ENCODE measurements around the gene LSM2.

LSM2 gene

DNA sequence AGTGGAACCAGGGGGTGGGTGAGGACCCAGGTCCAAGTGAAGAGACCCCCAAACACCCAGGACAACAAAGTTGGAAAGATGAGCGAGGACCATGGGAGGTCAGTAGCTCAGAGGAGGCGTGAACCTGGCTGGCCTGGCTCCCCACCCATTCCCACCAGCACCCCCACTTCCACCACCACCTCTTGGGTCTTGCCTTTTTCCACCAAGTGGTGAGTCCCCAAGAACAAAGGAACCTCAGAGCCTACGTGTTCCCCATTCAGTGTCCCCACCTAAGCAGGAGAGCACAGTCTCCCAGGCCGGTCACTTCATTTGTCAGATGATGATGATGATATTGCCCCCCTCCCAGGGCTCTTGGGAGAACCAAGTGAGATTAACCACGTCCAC lies 29.1 kb downstream of the LSM2 start:
- DNase-seq (ENCODE audit: low read depth in 1 of 2, low spot score in 1 of 2): no peak

- peak; percentile 35 to 70 for DNase-seq (ENCODE audit: low read depth in 1 of 2, low spot score in 1 of 2)
These were observed 29.6 kb downstream of the LSM2 start, which contains the start of gene VWA7 for GRCh38 chr6:31776989-31777666. VWA7 (minus strand) TSS chr6:31777328; CDS start chr6:31776779, 549 bp downstream.

GRCh38 chr6:31776485-31776988 lies 30.2 kb downstream of the LSM2 start:
- DNase-seq (ENCODE audit: low read depth in 1 of 2, low spot score in 1 of 2): no peak

GRCh38 chr6:31775633-31776484 lies 30.9 kb downstream of the LSM2 start:
- no peak for DNase-seq (ENCODE audit: low read depth in 1 of 2, low spot score in 1 of 2)

GRCh38 chr6:31775184-31775583 lies 31.6 kb downstream of the LSM2 start:
- DNase-seq (ENCODE audit: low read depth in 1 of 2, low spot score in 1 of 2): no peak

DNA sequence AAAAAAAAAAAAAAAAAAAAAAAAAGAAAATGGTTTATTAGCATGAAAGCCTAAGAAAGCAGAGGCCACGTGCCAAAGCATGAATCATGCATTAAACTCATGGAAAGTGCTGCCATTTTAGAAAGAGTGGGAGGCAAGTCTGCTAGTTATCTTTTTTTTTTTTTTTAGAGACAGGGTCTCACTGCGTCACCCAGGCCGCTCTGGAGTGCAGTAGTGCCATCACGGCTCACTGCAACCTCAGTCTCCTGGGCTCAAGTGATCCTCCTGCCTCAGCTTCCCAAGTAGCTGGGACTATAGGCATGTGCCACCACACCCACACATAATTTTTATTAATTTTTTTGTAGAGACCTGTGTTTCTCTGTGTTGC lies 34.8 kb downstream of the LSM2 start:
- DNase-seq (ENCODE audit: low read depth in 1 of 2, low spot score in 1 of 2): no peak

- DNase-seq (ENCODE audit: low read depth in 1 of 2, low spot score in 1 of 2): no peak
These were observed 35.9 kb downstream of the LSM2 start for GRCh38 chr6:31770860-31771259.

- peak; percentile 62 to 65 for DNase-seq (ENCODE audit: low read depth in 1 of 2, low spot score in 1 of 2)
These were observed 36.9 kb downstream of the LSM2 start for GRCh38 chr6:31769684-31770371.

- no peak for DNase-seq (ENCODE audit: low read depth in 1 of 2, low spot score in 1 of 2)
These were observed 38.2 kb downstream of the LSM2 start for GRCh38 chr6:31768363-31769257.

DNA sequence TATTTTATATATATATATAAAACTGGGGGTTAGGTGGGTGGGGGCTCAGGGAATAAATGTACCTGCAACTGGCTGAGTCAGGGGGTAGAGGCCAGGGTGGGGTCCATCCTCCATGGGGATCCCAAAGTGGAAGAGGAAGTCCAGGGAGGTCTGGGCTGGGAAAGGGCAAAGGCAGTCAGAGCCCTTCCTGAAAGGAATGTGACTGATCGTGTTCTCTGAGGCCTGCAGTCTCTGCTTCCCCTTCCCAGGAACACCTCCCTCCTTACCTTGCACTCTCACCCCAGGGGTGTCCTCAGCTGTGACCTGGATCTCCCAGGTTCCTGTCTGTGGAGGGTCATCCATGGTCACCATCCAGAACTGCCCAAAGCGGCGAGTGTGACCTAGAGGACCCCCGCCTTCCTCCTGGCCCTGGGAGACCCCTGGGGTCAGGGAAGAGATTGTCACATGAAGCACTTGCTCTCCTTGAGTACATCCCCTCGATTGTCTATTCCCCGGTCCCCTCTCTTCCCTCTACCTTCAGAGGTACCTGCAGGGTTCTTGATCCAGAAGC lies 39.6 kb downstream of the LSM2 start:
- no peak for DNase-seq (ENCODE audit: low read depth in 1 of 2, low spot score in 1 of 2)

DNA sequence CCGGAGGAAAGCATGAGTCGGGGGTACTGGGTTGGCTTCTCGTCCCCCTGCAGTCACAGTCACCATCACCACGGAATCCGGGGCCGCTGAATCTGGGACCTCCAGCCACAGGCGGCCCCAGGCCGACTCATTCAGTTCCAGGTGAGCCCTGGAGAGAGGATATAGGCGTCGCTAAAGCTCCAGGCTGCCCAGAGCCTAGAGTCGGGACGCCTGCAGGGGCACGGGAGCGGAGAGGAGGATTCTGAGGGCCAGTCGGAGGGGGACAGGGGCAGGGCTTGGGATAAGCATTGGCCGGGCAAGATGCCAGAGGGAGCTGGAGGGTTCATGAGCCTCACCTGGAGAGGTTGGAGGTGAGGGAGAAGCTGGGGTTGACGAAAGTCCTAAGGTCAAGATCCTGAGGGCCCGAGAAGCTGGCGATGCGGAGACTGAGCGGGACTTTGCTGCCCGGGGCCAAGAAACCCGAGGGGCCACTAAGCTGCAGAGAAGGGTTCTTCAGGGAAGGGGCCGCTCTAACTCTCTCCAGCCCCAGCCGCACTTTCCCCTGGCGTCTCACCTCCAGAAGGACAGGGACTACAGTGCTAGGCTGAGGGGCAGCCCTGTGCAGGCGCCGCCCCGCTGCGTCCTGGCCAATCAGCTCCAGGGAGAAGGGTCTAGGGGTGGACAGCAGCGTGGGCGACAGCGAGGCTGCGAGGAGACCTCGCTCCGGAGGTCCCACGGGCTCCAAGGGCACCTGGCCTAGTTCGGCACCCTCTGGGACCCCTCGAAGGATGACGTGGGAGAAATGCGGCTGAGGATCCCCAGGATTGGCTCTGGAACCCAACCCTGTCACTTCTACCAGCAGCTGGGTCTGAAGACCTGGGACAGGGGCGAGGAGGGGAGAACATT lies 40.6 kb downstream of the LSM2 start:
- no peak for DNase-seq (ENCODE audit: low read depth in 1 of 2, low spot score in 1 of 2)

GRCh38 chr6:31765559-31765909 lies 41.2 kb downstream of the LSM2 start:
- no peak for DNase-seq (ENCODE audit: low read depth in 1 of 2, low spot score in 1 of 2)

- no peak for DNase-seq (ENCODE audit: low read depth in 1 of 2, low spot score in 1 of 2)
These were observed 42.6 kb downstream of the LSM2 start for GRCh38 chr6:31764198-31764597.

- no peak for DNase-seq (ENCODE audit: low read depth in 1 of 2, low spot score in 1 of 2)
These were observed 43.2 kb downstream of the LSM2 start for GRCh38 chr6:31763619-31763940.

DNA sequence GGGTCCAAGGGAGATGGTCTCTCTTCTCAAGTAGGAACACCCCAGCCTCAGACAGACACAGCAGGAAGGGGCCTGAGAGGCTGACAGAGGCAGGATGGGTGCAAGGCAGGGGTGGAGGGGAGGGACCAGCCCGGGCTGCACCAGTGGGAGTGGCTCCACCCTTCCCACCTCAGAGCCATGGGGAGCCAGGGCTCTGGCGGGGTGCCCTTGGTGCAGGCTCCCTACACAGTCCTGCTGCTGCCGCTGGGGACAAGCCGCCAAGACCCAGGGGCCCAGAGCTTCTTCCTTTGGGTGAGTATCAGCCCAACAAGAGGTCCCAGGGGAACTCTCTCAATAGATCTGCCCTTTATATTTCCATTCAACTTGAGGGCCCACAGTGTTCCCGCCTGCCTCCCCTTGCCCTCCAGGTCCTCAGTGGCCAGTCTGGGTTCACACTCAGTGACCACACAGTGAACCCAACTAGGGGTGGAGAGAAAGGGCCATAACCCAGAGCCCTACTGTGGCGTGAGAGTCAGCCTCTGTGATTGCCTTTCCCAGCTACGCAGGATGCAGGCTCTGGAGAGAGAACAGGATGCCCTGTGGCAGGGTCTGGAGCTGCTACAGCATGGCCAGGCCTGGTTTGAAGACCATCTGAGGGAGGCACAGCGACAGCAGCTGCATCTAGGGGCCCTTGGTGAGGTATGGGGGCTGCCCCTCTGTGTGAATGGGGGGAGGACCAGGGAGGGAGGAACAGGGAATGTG lies 43.7 kb downstream of the LSM2 start:
- DNase-seq (ENCODE audit: low read depth in 1 of 2, low spot score in 1 of 2): no peak

- no peak for DNase-seq (ENCODE audit: low read depth in 1 of 2, low spot score in 1 of 2)
These were observed 44.4 kb downstream of the LSM2 start, which contains the start of gene SAPCD1 for GRCh38 chr6:31762356-31762755. SAPCD1 (plus strand) TSS chr6:31762656; CDS start chr6:31763055, 399 bp downstream.

GRCh38 chr6:31761343-31761742 lies 45.4 kb downstream of the LSM2 start:
- no peak for DNase-seq (ENCODE audit: low read depth in 1 of 2, low spot score in 1 of 2)

- DNase-seq (ENCODE audit: low read depth in 1 of 2, low spot score in 1 of 2): no peak
These were observed 46.0 kb downstream of the LSM2 start for GRCh38 chr6:31760790-31761189.

- DNase-seq (ENCODE audit: low read depth in 1 of 2, low spot score in 1 of 2): no peak
These were observed 48.5 kb downstream of the LSM2 start for GRCh38 chr6:31758281-31758680.
